Left hindlimb (tissue), 1 donor: Measurements from ENCODE around the gene TOM1L2.
"Not testable (repeated sequence)": the region's sequence is repeated elsewhere in the genome, so short reads cannot be mapped to it uniquely, and the experiment has no call there.

ENCODE experiments used
- DNase-seq: peaks from one replicate; pipeline ENCODE4 v3.0.0-alpha.2; 2018

Gene TOM1L2

GRCh38 chr17:17972126-17972951, at the start of gene TOM1L2, which contains the start of gene DRC3:
TSS of gene TOM1L2 (minus strand) at chr17:17972400. CDS start at chr17:17972313, 87 bp downstream.
TSS of gene DRC3 (plus strand) at chr17:17972862. CDS start at chr17:17977599, 4,737 bp downstream.
- DNase-seq = peak; percentile 100

GRCh38 chr17:18021372-18021771, 49.2 kb upstream of the TOM1L2 start:
- DNase-seq = no peak

GRCh38 chr17:18020971-18021370, 48.8 kb upstream of the TOM1L2 start:
- no peak for DNase-seq

GRCh38 chr17:18019838-18020154, 47.6 kb upstream of the TOM1L2 start:
- DNase-seq = no peak

- no peak for DNase-seq
These were observed 46.3 kb upstream of the TOM1L2 start for GRCh38 chr17:18018411-18018921.

GRCh38 chr17:18017958-18018357, 45.8 kb upstream of the TOM1L2 start:
- no peak for DNase-seq

GRCh38 chr17:18016426-18016825, 44.2 kb upstream of the TOM1L2 start:
- DNase-seq = no peak

- no peak for DNase-seq
These were observed 43.4 kb upstream of the TOM1L2 start for GRCh38 chr17:18015593-18015992.

GRCh38 chr17:18014006-18014405, 41.8 kb upstream of the TOM1L2 start:
- no peak for DNase-seq

GRCh38 chr17:18011286-18011685, 39.1 kb upstream of the TOM1L2 start:
- DNase-seq = no peak

GRCh38 chr17:18009609-18010420, 37.6 kb upstream of the TOM1L2 start:
- no peak for DNase-seq

GRCh38 chr17:18008496-18009268, 36.5 kb upstream of the TOM1L2 start:
- no peak for DNase-seq

GRCh38 chr17:18006495-18007239, 34.5 kb upstream of the TOM1L2 start:
- no peak for DNase-seq

GRCh38 chr17:18005496-18005895, 33.3 kb upstream of the TOM1L2 start:
- no peak for DNase-seq

GRCh38 chr17:18004884-18005305, 32.7 kb upstream of the TOM1L2 start:
- DNase-seq = no peak

GRCh38 chr17:18004345-18004744, 32.1 kb upstream of the TOM1L2 start:
- no peak for DNase-seq

- no peak for DNase-seq
These were observed 30.0 kb upstream of the TOM1L2 start for GRCh38 chr17:18002171-18002570.

- DNase-seq = no peak
These were observed 27.8 kb upstream of the TOM1L2 start for GRCh38 chr17:18000030-18000408.

- DNase-seq = no peak
These were observed 27.3 kb upstream of the TOM1L2 start for GRCh38 chr17:17999364-18000029.

GRCh38 chr17:17998934-17999333, 26.7 kb upstream of the TOM1L2 start:
- no peak for DNase-seq

- not testable (repeated sequence) for DNase-seq
These were observed 23.7 kb upstream of the TOM1L2 start for GRCh38 chr17:17995887-17996286.
